HG02798 (cell line): ENCODE results near the gene AMH.

Experiments used
- ATAC-seq: cut with Tn5 transposase; IDR thresholded peaks from one replicate; pipeline ENCODE4 v1.9.1; 2021; ENCODE audit warnings: mild to moderate bottlenecking; ENCODE audit not compliant: unreplicated experiment, poor library complexity

The AMH gene

GRCh38 chr19:2266183-2266993, 17.3 kb downstream of the AMH start:
- no peak for ATAC-seq

GRCh38 chr19:2268480-2268830, 19.3 kb downstream of the AMH start:
- no peak for ATAC-seq

DNA sequence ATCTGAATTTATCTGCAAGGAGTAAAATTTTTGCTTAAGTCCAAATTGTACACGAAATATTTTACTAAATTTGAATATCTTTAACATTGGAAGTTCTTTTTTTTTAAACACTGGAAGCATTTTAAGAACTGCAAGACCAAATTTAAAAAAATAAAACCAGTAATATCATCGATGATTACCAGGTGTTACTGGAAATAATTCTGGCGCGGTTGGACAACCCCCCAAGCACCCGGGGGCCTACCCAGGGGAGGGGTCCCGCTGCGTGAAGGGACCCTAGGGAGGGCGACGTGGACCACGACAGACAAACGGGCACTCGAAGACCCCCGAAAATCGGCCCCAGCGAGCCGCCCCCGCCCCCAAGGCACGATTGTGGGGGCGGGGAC, 19.7 kb downstream of the AMH start:
- ATAC-seq: no peak

DNA sequence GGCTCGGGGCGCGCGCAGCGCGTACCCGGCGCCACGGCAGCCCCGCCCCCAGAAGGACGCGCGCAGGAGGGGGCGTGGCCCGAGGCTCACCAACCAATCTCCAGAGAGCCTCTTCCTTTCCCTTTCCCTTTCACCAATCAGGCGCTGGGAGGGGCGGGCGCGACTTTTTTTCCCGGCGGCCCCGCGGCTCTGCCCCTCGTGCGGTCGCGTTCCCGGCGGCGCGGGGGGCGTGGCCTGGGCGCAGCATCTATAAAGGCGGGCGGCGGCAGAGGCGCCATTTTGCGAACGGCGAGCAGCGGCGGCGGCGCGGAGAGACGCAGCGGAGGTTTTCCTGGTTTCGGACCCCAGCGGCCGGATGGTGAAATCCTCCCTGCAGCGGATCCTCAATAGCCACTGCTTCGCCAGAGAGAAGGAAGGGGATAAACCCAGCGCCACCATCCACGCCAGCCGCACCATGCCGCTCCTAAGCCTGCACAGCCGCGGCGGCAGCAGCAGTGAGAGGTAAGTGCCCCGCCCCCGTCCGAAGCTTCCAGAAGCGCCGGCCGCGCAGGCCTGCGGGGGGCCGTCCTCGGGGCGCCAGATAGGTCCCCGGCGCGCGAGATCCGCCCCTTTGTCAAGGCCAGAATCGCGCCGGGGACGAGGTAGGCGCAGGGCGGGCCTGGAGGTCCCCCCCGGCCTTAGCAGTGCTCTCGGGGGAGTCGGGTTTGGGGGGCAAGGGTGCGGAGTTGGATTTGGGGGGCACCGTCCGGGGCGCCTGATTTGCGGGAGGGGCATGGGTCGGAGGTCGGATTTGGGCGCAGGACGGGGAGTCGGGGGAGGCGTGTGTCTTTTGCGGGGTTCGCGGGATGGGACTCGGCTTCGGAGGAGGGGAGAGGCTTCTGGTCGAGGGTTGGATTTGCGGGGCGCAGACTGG, 20.4 kb downstream of the AMH start:
- ATAC-seq: peak; percentile 70

GRCh38 chr19:2270157-2270422, 21.0 kb downstream of the AMH start:
- ATAC-seq: no peak

- no peak for ATAC-seq
These were observed 21.5 kb downstream of the AMH start for GRCh38 chr19:2270423-2271233.

GRCh38 chr19:2271234-2272103, 22.3 kb downstream of the AMH start:
- no peak for ATAC-seq

DNA sequence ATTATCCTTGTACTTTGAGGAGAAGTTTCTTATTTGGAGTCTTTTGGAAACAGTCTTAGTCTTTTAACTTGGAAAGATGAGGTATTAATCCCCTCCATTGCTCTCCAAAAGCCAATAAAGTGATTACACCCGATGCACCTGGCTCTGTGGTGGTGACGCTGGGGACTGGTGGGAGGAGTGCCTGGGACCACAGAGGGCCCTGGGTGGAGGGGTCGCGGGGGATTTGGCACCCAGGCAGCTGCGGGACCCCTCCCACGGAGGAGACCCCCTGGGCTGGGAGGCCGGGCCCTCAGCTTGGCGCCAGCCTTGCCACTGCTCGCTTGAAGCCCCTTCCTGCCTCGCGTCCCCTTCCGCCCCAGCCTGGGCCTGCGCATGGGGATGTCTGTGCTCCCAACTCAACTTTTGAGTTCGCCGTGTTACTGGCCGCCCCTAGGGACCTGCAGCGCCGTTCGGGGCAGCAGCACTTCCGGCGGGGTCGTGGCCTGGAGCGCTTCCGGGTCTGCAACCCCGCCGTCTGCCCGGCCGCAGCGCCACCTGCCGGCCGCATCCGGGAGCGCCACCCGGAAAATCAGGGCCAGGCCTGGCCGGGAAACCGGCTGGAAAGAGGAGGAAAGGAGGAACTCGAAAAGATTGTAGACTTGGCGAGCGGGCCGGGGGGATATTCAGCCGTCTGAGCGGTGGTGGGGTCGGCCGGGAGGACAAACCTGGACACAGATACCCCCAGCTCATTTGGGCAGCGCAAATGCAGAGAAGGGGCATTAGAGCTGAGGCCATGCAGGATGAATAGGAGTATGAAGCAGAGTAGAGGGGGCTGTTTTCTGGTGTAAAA, 24.4 kb downstream of the AMH start:
- peak; percentile 26 for ATAC-seq

- ATAC-seq: no peak
These were observed 25.1 kb downstream of the AMH start for GRCh38 chr19:2274185-2274711.

- ATAC-seq: no peak
These were observed 25.9 kb downstream of the AMH start for GRCh38 chr19:2274931-2275535.

DNA sequence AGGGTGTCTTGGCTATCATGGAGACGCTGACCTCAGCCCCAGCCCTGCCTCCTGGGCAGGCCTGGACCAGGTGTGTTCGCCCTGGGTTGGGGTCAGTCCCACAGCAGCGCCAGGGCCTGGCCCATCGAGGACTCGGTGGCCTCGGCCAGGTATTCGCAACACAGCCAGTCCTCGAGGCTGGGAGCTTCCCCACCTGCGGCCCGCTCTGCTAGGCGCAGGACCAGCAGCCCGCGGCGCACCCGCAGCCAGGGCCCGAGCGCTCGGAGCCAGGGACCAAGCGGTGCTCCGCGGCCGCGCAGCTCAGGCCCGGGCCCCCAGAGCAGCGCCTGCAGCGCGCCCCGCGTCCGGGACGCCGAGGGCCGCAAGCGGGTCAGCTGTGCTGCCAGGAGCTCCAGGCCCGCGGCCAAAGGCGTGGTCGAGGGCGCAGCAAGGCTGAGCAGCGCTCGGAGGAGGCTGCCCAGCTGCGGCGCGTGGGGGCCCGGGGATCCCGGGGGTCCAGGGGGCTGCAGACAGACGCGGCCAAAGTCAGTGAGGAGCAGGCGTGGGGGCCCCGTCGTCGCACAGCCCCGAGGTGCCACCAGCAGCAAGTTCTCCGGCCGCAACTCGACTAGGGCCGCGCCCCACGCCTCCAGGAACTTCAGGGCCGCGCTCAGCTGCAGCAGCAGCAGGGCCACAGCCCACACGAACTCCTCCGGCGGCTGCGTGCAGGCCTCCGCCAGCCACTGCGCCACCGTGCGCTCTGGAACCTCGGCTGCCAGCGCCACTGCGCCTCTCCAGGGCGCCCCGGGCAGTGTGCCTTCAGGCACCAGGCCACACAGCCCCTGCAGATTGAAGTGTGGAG, 26.7 kb downstream of the AMH start:
- ATAC-seq: no peak

GRCh38 chr19:2276429-2276986, 27.4 kb downstream of the AMH start:
- no peak for ATAC-seq

GRCh38 chr19:2277138-2277537, 28.0 kb downstream of the AMH start:
- no peak for ATAC-seq

- no peak for ATAC-seq
These were observed 29.5 kb downstream of the AMH start for GRCh38 chr19:2278459-2279158.

DNA sequence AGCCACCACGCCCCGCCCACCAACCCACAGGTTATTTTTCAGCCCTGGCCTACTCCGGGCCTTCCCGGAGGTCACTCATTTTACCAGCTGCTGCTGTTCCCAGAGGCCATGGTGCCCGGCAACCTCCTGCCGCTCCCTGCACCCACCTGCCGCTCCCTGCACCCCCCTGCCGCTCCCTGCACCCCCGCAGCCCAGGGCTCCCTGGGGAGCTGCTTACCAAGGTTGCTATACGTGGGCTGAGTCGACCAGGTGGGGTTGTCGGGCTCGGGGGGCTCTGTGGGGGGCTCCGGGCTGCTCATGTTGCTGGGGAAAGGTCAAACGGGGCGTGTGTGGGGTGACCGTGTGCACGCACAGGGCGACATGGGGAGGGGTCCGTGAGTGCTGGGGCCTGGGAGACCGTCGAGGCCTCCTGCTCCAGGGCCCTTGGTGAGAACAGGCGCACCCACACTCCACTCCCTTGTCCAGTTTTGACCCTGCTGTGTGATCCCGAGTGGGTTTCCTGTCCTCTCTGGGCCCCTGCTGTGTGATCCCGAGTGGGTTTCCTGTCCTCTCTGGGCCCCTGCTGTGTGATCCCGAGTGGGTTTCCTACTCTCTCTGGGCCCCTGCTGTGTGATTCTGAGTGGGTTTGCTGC, 31.6 kb downstream of the AMH start:
- ATAC-seq: no peak
